Calu3 (cell line): ENCODE data around the gene MAP3K4. TPM values are rescaled to one million over a fixed set of nuclear protein-coding genes. Genes with fewer than 3 reads are reported as not detected.

ENCODE experiments used
- BruUV-seq: library from RNA; stranded (reverse); fragments of 400-500 nt; replicated peaks from 2 replicates; lab custom pipeline; 2021; lab: Mats Ljungman, UMichigan
- CTCF ChIA-PET: fragments of 300-600 bp; sonication (Branson Sonifier 250); formaldehyde crosslinking; loops from one replicate; lab custom pipeline; 2022; ENCODE audit warnings: antibody characterized with exemption; lab: Charles Lee
- DNase-seq: peaks from one replicate; pipeline ENCODE4 v3.0.0; 2022
- H3K27ac Mint-ChIP-seq: one replicate; pipeline ENCODE4 v1.8.0; 2022; ENCODE audit warnings: mixed read lengths; ENCODE audit not compliant: unreplicated experiment
- H3K27me3 Mint-ChIP-seq: one replicate; pipeline ENCODE4 v1.8.0; 2022; ENCODE audit warnings: mixed read lengths; ENCODE audit not compliant: unreplicated experiment
- H3K36me3 Mint-ChIP-seq: one replicate; pipeline ENCODE4 v1.8.0; 2022; ENCODE audit warnings: mild to moderate bottlenecking, moderate library complexity, mixed read lengths; ENCODE audit not compliant: insufficient read depth, unreplicated experiment
- H3K4me1 Mint-ChIP-seq: one replicate; pipeline ENCODE4 v1.8.0; 2022; ENCODE audit warnings: mild to moderate bottlenecking, low read depth, mixed read lengths; ENCODE audit not compliant: unreplicated experiment
- H3K4me3 Mint-ChIP-seq: one replicate; pipeline ENCODE4 v1.8.0; 2022; ENCODE audit warnings: mild to moderate bottlenecking, low read depth, moderate library complexity, mixed read lengths; ENCODE audit not compliant: unreplicated experiment
- H3K9me3 Mint-ChIP-seq: one replicate; pipeline ENCODE4 v1.8.0; 2022; ENCODE audit warnings: low read depth, mixed read lengths; ENCODE audit not compliant: unreplicated experiment
- CTCF ChIP-seq: fragments of 200-600 bp; IDR thresholded peaks from one replicate; pipeline ENCODE4 v1.8.0; 2022; ENCODE audit warnings: antibody characterized with exemption; ENCODE audit not compliant: unreplicated experiment
- intact Hi-C: fragments of 100-400 bp; cut with micrococcal nuclease; formaldehyde crosslinking; loops from one replicate; pipeline ENCODE4 v1.10.0; 2022; ENCODE audit not compliant: unreplicated experiment
- total RNA-seq: library from RNA; stranded (reverse); gene quantifications from 2 replicates; pipeline ENCODE4 v1.2.3, GENCODE V29; 2022

Gene MAP3K4
- total RNA-seq, 1 experiment from 2014 or later: 62.2 TPM

GRCh38 chr6:161127071-161127740, 135.6 kb downstream of the MAP3K4 start:
- no TSS peak for BruUV-seq
- Mint-ChIP-seq H3K4me3 (no peak overlapping the region), H3K4me1 (no peaks in the 10 kb centered on the region), H3K9me3 (peaks cover 4% of the 10 kb centered on the region), H3K36me3 (peaks cover 29% of the 10 kb centered on the region), H3K27me3 (no peaks in the 10 kb centered on the region), H3K27ac (no peak overlapping the region)
- DNase-seq: no peak
- no peak for TF ChIP-seq CTCF
- CTCF ChIA-PET: no interaction called here
- intact Hi-C loops: no loop called here

GRCh38 chr6:161128230-161128629, 136.7 kb downstream of the MAP3K4 start:
- H3K27me3 Mint-ChIP-seq: no peaks in the 10 kb centered on the region
- CTCF ChIA-PET: interaction anchor here (1.1 kb wide), 1 partner anchor 243 kb away, joined by 3 read pairs; no protein-coding TSS in a partner anchor
- peaks cover 31% of the 10 kb centered on the region for H3K36me3 Mint-ChIP-seq
- no peak overlapping the region for H3K27ac Mint-ChIP-seq
- BruUV-seq: no TSS peak
- H3K4me3 Mint-ChIP-seq: no peak overlapping the region
- no peak for DNase-seq
- H3K4me1 Mint-ChIP-seq: no peaks in the 10 kb centered on the region
- H3K9me3 Mint-ChIP-seq: peaks cover 4% of the 10 kb centered on the region
- intact Hi-C loops: no loop called here
- no peak for TF ChIP-seq CTCF

DNA sequence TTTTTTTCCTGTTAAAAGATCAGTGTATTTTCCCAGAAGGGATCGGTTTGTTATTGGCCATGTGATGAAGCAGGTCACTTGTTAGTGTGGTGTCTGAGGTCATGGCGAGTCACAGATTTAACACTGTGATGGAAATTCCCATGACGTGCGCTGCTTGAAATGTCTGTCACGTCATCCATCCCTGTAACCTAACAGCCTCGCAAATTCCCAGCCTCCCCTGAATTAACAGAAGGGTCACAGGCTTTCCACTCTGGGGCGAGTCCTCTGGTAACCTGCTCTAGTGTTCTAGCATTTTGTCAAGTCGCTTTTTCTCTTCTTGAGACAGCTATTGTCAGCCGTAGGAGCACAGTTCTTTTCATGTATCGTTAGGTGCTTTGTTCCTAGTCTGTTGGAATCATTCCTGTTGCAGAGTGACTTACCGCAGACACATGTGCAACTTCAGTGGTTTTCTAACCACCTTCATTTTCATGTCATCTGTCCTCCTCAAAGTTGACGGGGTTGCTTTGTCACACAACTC, 137.2 kb downstream of the MAP3K4 start:
- intact Hi-C loops: no loop called here
- H3K27ac Mint-ChIP-seq: no peak overlapping the region
- BruUV-seq: no TSS peak

DNA sequence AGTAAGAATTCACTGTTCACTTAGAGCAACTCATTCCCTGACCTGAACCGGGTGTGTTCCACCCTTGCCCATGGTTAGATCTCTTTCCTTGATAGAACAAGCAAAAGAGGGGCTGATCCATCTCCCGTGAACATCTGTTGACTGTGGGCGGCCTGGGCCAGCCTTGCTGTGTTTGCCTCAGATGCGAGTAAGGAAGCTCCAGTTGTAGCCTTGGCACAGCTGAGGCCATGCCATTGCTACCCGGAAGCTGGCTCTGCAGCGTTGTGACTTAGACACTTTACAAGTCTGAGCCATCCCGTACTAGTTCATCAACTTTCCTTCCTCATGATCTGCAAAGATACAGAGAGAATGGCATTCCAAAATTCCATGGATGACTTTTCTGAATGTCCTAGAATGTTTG, 139.0 kb downstream of the MAP3K4 start:
- Mint-ChIP-seq H3K9me3 (no peaks in the 10 kb centered on the region), H3K4me1 (no peaks in the 10 kb centered on the region), H3K4me3 (no peak overlapping the region), H3K27ac (no peak overlapping the region), H3K36me3 (peaks cover 28% of the 10 kb centered on the region), H3K27me3 (no peaks in the 10 kb centered on the region)
- no TSS peak for BruUV-seq
- no peak for TF ChIP-seq CTCF
- DNase-seq: no peak
- CTCF ChIA-PET: no interaction called here
- intact Hi-C loops: no loop called here

More for the DNA sequence above, 137.2 kb downstream of the MAP3K4 start:
- CTCF ChIA-PET: interaction anchor here (1.1 kb wide), 1 partner anchor 242 kb away, joined by 3 read pairs; no protein-coding TSS in a partner anchor
- Mint-ChIP-seq H3K4me1 (no peaks in the 10 kb centered on the region), H3K27me3 (no peaks in the 10 kb centered on the region), H3K36me3 (peaks cover 33% of the 10 kb centered on the region), H3K9me3 (peaks cover 4% of the 10 kb centered on the region), H3K4me3 (no peak overlapping the region)
- TF ChIP-seq CTCF: no peak
- no peak for DNase-seq
